ENCODE data around the gene SRCIN1.

DNA sequence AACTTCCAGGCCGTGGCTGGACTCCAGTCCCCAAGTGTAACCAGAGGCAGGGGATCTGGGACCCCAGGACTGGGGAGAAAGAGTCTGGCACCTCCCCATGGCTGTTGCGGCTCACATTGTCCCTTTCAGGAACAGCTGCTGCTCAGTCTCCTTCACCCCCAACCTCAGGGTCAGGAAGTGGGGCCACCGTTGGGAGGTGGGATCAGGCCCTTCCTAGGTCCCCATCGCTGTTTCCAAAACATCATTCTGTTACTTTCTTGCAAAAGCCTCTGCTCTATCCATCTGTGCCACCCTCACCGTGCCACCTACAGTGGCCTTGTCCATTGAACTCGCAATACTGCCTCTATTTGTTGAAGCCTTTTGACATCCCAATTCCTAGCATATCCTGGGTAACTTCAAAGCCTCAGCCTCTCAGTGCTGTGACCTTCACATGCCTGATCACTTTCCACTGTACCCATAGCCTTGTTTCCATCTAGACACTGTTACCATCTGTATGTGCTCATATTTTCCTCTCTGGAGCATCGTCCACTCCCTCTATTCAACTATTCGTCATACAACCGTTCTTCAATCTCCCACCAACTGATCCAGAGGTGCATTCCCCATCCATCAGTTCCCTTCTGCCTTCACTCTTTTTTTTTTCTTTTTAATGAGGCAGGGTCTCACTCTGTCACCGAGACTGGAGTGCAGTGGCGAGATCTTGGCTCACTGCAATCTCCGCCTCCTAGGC lies 15.0 kb upstream of the SRCIN1 start:
- no peak for TF ChIP-seq CTCF (IDR thresholded peaks at IDR 0.05)
- TF ChIP-seq POLR2A (IDR thresholded peaks at IDR 0.05), result no peak

Data from thyroid gland (tissue), 4 donors.